GM23248 (cell line): Measurements from ENCODE around the gene OR6C74. TPM values are rescaled to one million over a fixed set of nuclear protein-coding genes. Genes with fewer than 3 reads are reported as not detected.

Source experiments
- DNase-seq: peaks from one replicate; pipeline ENCODE4 v3.0.0-alpha.2; 2015
- H2AFZ ChIP-seq: fragments of 200-600 bp; sonication (generic); 2 replicates; pipeline ENCODE4 v1.6.1; 2016; ENCODE audit warnings: antibody characterized with exemption
- H3F3A ChIP-seq: fragments of 200-600 bp; sonication (generic); 2 replicates; pipeline ENCODE4 v1.6.1; 2016; ENCODE audit warnings: mild to moderate bottlenecking, antibody characterized with exemption, mixed run types; ENCODE audit not compliant: insufficient read depth
- H3K27ac ChIP-seq: fragments of 200-600 bp; sonication (generic); 2 replicates; pipeline ENCODE4 v1.5.1; 2016; ENCODE audit warnings: mild to moderate bottlenecking
- H3K27me3 ChIP-seq: fragments of 200-600 bp; sonication (generic); replicated peaks from 2 replicates; pipeline ENCODE4 v1.6.1; 2016; ENCODE audit warnings: mild to moderate bottlenecking; ENCODE audit not compliant: insufficient read depth
- H3K36me3 ChIP-seq: fragments of 200-600 bp; sonication (generic); 2 replicates; pipeline ENCODE4 v1.6.1; 2016; ENCODE audit warnings: low read depth, mild to moderate bottlenecking
- H3K4me1 ChIP-seq: fragments of 200-600 bp; sonication (generic); 2 replicates; pipeline ENCODE4 v1.6.1; 2016; ENCODE audit warnings: mild to moderate bottlenecking; ENCODE audit not compliant: insufficient read depth
- H3K4me2 ChIP-seq: fragments of 200-600 bp; sonication (generic); one replicate; pipeline ENCODE4 v1.6.1; 2016; ENCODE audit warnings: mild to moderate bottlenecking; ENCODE audit not compliant: unreplicated experiment
- H3K4me3 ChIP-seq: fragments of 200-600 bp; sonication (generic); 2 replicates; pipeline ENCODE4 v1.5.1; 2016; ENCODE audit warnings: mild to moderate bottlenecking
- H3K79me2 ChIP-seq: fragments of 200-600 bp; sonication (generic); 2 replicates; pipeline ENCODE4 v1.6.1; 2016; ENCODE audit warnings: mild to moderate bottlenecking; ENCODE audit not compliant: insufficient read depth
- H3K9ac ChIP-seq: fragments of 200-600 bp; sonication (generic); 2 replicates; pipeline ENCODE4 v1.6.1; 2016; ENCODE audit warnings: mild to moderate bottlenecking
- H3K9me2 ChIP-seq: fragments of 200-600 bp; sonication (generic); 2 replicates; pipeline ENCODE4 v1.6.1; 2016; ENCODE audit warnings: mixed run types, mild to moderate bottlenecking, moderate library complexity; ENCODE audit not compliant: insufficient read depth
- H3K9me3 ChIP-seq: fragments of 200-600 bp; sonication (generic); one replicate; pipeline ENCODE4 v1.6.1; 2017; ENCODE audit warnings: low read depth
- H4K20me1 ChIP-seq: fragments of 200-600 bp; sonication (generic); 2 replicates; pipeline ENCODE4 v1.6.0; 2016; ENCODE audit not compliant: insufficient read depth
- EZH2 ChIP-seq: fragments of 200-600 bp; sonication (generic); IDR thresholded peaks from 2 replicates; pipeline ENCODE4 v1.6.1; 2018; ENCODE audit warnings: antibody characterized with exemption, mild to moderate bottlenecking; ENCODE audit not compliant: insufficient read depth, poor library complexity, severe bottlenecking
- EZH2phosphoT487 ChIP-seq: fragments of 200-600 bp; sonication (generic); IDR thresholded peaks from 2 replicates; pipeline ENCODE4 v1.6.1; 2018; ENCODE audit warnings: antibody characterized with exemption, moderate library complexity, mild to moderate bottlenecking, low read depth; ENCODE audit not compliant: insufficient read depth
- WGBS, 2 experiments: methylation state at CpG; one replicate each; pipeline ENCODE4 v1.1.6; 2015 to 2017; ENCODE audit warnings: low lambda C conversion rate in 2 of 2, low coverage in 1 of 2; ENCODE audit errors: missing lambda C conversion rate in 2 of 2; 5-methylcytosine and 5-hydroxymethylcytosine counted together
- in situ Hi-C: fragments of 300-500 bp; cut with MboI; formaldehyde crosslinking; loops from 2 replicates; pipeline ENCODE4 v1.15.0; 2020
- polyA plus RNA-seq: library from polyadenylated mRNA; unstranded; fragments of >200 nt; fragmentation: Nextera tagmentation; extraction: Ambion mirVana; gene quantifications from 2 replicates; pipeline ENCODE4 v1.2.1, GENCODE V29; 2016
- total RNA-seq: library from RNA; depleted of rRNA; stranded (reverse); fragments of >200 nt; shearing (Covaris generic); gene quantifications from 2 replicates; pipeline ENCODE4 v1.2.3, GENCODE V29; 2014; rRNA removed

Gene OR6C74
- total and polyA plus RNA-seq, 2 experiments from 2014 or later, result not detected

GRCh38 chr12:55280991-55281390 is 36.6 kb downstream of the OR6C74 start:
- Histone ChIP-seq H3K4me3 (no peak overlapping the region), H4K20me1 (no peaks in the 10 kb centered on the region), H3F3A (no peaks in the 10 kb centered on the region), H3K27me3 (no peaks in the 10 kb centered on the region), H3K4me1 (no peaks in the 10 kb centered on the region), H2AFZ (no peak overlapping the region), H3K9me3 (no peaks in the 10 kb centered on the region), H3K36me3 (no peaks in the 10 kb centered on the region), H3K9me2 (no peaks in the 10 kb centered on the region), H3K27ac (no peak overlapping the region), H3K79me2 (no peaks in the 10 kb centered on the region), H3K9ac (no peak overlapping the region), H3K4me2 (no peak overlapping the region)
- in situ Hi-C loops, result no loop called here
- DNase-seq, result no peak
- WGBS, 2 experiments, result 8 to 12% methylated on average over 2 of the region's 2 CpGs
- no peak for TF ChIP-seq EZH2phosphoT487
- TF ChIP-seq EZH2, result no peak

DNA sequence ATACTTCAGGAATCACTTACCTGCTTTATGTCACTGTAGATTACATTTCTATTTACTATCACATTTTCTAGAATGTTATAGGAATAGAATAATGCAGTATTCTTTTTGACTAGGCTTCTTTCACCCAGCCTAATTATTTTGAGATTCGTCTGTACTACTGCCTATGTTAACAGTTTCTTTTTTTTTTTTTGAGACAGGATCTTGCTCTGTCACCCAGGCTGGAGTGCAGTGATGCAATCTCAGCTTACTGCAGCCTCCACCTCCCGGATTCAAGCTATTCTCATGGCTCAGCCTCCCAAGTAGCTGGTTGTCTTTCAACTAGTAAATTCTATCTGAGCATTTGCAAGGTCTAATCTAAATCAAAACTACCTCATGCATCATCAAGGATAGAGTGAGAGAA is 45.6 kb downstream of the OR6C74 start:
- H3K27me3 ChIP-seq, result no peaks in the 10 kb centered on the region
- H3K79me2 ChIP-seq, result no peaks in the 10 kb centered on the region
- no peak overlapping the region for H3K4me3 ChIP-seq
- TF ChIP-seq EZH2phosphoT487, result no peak
- no peak for TF ChIP-seq EZH2
- H3F3A ChIP-seq, result no peaks in the 10 kb centered on the region
- no peak overlapping the region for H2AFZ ChIP-seq
- in situ Hi-C loops, result no loop called here
- DNase-seq, result no peak
- no peak overlapping the region for H3K27ac ChIP-seq
- H3K4me1 ChIP-seq, result no peaks in the 10 kb centered on the region
- no peak overlapping the region for H3K9ac ChIP-seq
- H3K4me2 ChIP-seq, result no peak overlapping the region
- H3K9me3 ChIP-seq, result no peaks in the 10 kb centered on the region
- H4K20me1 ChIP-seq, result no peaks in the 10 kb centered on the region
- 0 to 2% methylated on average over 2 of the region's 2 CpGs for WGBS, 2 experiments
- H3K36me3 ChIP-seq, result no peaks in the 10 kb centered on the region
- no peaks in the 10 kb centered on the region for H3K9me2 ChIP-seq

Other genes with a start within 250 kb of the OR6C74 start
- gene NEUROD4, start 224.6 kb upstream of the OR6C74 start, total RNA-seq, result not detected in 2 replicates
- 0.04 TPM in 1 of 2 replicates, not detected in the other for gene NEUROD4, start 224.6 kb upstream of the OR6C74 start, polyA plus RNA-seq
- gene OR9K2, start 118.2 kb upstream of the OR6C74 start, total RNA-seq, result not detected in 2 replicates
- gene OR9K2, start 118.2 kb upstream of the OR6C74 start, polyA plus RNA-seq, result not detected in 2 replicates
- not detected in 2 replicates for gene OR10A7, start 23.6 kb upstream of the OR6C74 start, total RNA-seq
- not detected in 2 replicates for gene OR10A7, start 23.6 kb upstream of the OR6C74 start, polyA plus RNA-seq
- not detected in 2 replicates for gene OR6C6, start 52.0 kb downstream of the OR6C74 start, total RNA-seq
- gene OR6C6, start 52.0 kb downstream of the OR6C74 start, polyA plus RNA-seq, result not detected in 2 replicates
- gene OR6C1, start 69.7 kb downstream of the OR6C74 start, total RNA-seq, result not detected in 2 replicates
- not detected in 2 replicates for gene OR6C1, start 69.7 kb downstream of the OR6C74 start, polyA plus RNA-seq
- not detected in 2 replicates for gene OR6C3, start 86.1 kb downstream of the OR6C74 start, total RNA-seq
- gene OR6C3, start 86.1 kb downstream of the OR6C74 start, polyA plus RNA-seq, result not detected in 2 replicates
- not detected in 2 replicates for gene OR6C75, start 118.4 kb downstream of the OR6C74 start, total RNA-seq
- not detected in 2 replicates for gene OR6C75, start 118.4 kb downstream of the OR6C74 start, polyA plus RNA-seq
- not detected in 2 replicates for gene OR6C65, start 155.9 kb downstream of the OR6C74 start, total RNA-seq
- gene OR6C65, start 155.9 kb downstream of the OR6C74 start, polyA plus RNA-seq, result not detected in 2 replicates
- not detected in 2 replicates for gene OR6C76, start 181.6 kb downstream of the OR6C74 start, total RNA-seq
- gene OR6C76, start 181.6 kb downstream of the OR6C74 start, polyA plus RNA-seq, result not detected in 2 replicates
- not detected in 2 replicates for gene OR6C2, start 199.5 kb downstream of the OR6C74 start, total RNA-seq
- gene OR6C2, start 199.5 kb downstream of the OR6C74 start, polyA plus RNA-seq, result not detected in 2 replicates
- not detected in 2 replicates for gene OR6C70, start 225.5 kb downstream of the OR6C74 start, total RNA-seq
- gene OR6C70, start 225.5 kb downstream of the OR6C74 start, polyA plus RNA-seq, result not detected in 2 replicates
- not detected in 2 replicates for gene OR6C68, start 247.8 kb downstream of the OR6C74 start, total RNA-seq
- gene OR6C68, start 247.8 kb downstream of the OR6C74 start, polyA plus RNA-seq, result not detected in 2 replicates